ENCODE data around the gene GRK4.
A peak's percentile ranks its signal among the peaks of the same experiment; 100 is the strongest.

GRK4 gene

DNA sequence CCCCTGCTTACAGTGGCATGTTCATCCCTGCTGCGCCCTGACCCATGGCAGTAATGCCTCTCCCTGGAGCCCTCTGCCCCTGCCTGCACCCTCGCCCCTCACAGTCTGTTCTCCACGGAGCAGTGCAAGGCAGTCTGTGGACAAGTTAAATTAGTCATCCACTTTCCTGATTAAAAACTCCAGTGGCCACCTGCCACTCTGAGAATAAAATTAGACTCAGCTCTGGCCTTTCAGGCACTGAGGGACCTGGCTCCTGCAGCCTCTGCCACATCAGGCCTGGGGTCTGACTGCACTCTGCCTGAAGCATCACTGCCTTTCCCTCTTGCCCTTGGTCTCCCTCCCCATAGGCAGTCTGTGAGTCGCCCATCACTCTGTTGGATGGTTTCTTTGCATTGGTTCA lies 53.6 kb downstream of the GRK4 start:
- DNase-seq = no peak

DNA sequence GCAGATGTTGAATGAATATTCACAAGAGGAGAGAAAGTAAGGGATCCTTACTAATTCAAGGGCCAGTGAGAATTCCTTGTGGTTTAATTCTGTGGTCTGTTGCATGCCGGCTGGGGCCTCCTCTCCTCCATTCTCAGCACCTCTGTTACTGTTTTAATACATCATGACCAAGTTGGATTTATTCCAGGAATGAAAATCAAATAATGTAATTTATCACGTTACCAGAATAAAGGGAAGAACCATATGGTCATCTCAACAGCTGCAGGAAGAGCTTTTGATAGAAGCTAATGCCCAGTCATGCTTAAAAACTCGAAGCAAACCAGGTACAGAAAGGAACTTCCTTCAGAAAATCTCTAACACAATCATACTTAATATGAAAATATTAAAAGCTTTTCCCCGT lies 54.1 kb downstream of the GRK4 start:
- DNase-seq = no peak

DNA sequence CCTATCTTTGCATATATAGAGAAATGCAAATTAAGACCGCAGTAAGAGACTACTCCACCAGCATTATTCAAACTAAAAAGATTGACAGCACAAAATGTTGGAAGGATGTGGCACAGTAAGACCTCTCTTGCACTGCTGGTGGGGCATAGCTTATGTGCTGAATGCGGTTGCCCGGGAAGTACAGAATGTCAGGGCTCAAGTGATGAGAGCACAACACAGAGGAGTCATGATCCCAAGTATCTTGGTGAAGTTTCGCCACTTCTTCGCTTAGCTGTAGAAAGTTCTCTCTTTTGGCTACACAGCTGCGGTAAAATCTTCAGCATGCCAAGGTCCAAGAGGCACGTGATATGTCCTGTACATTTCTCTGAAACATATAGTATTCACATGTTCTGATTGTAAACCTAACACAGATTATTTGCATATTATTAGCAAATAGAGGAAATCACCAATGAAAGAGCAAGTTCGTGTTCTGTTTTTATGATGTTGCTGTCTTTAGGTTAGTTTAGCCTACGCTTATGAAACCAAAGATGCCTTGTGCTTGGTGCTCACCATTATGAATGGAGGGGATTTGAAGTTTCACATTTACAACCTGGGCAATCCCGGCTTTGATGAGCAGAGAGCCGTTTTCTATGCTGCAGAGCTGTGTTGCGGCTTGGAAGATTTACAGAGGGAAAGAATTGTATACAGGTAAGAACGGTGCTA lies 55.9 kb downstream of the GRK4 start:
- no peak for DNase-seq

DNA sequence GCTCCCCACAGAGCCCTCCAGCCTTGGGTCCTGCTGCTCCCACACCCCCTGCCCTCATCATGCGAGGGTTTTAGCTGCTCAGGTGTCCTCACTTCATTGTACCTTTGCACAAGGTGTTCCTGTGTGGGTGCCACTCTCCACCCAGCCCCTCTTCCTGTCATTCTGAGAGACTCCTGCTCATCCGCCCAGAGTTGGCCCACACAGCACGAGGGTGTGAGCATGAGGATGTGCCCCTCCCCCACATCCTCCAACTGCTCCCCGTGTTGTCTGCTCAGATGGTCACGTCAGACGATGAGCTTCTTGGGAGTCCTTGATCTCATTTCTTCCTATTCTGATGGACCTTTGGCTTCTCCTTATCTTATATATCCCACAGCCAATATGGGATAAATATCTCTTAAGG lies 57.8 kb downstream of the GRK4 start:
- DNase-seq = no peak

DNA sequence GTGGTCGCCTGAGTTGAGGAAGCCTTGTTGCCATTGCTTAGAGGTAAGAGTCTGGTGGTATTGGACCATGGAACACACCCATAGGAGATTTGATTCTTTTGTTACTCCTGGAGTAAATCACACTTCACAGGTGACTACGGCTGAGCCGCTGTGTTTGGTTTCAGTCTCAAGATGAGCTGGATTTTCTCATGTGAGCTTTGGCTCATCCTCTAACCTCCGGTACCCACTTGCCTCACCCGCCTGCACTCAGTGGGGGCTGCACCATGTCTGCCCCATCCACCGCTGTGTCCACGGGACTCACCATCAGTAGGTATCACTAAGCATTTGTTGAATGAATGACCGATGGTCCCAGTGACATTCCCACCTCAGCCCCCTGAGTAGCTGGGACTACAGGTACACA lies 58.3 kb downstream of the GRK4 start:
- no peak for DNase-seq

DNA sequence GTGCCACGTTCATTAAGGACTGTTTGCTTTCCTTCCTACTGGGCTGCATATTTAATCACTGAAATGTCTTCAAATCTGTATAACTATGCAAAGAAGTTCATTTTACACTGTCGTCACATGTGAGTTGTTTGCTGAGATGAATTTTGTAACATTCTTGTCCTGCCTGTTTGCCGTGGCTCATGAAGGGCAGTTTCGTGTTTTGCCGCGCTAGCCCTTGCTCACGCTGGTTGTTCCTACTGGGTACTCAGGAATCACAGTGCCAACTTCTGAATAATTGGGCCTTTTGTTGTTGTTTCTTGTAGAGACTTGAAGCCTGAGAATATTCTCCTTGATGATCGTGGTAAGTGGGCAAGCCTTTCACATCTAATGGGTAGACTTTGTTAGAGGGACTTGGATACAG lies 58.7 kb downstream of the GRK4 start:
- DNase-seq = no peak

DNA sequence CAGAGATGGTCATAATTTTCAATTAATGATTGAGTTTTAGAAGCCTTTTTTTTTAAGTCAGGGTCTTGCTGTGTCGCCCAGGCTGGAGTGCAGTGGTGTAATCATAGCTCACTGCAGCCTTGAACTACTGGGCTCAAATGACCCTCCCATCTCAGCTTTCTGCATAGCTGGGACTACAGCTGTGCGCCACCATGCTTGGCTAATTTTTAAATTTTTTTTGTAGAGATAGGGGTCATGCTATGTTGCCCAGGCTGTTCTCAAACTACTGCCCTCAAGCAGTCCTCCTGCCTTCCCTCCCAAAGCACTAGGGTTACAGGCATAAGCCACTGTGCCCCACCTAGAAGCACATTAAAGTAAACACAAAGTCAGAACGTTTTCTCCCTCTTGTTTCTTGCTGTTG lies 59.3 kb downstream of the GRK4 start:
- DNase-seq = no peak

DNA sequence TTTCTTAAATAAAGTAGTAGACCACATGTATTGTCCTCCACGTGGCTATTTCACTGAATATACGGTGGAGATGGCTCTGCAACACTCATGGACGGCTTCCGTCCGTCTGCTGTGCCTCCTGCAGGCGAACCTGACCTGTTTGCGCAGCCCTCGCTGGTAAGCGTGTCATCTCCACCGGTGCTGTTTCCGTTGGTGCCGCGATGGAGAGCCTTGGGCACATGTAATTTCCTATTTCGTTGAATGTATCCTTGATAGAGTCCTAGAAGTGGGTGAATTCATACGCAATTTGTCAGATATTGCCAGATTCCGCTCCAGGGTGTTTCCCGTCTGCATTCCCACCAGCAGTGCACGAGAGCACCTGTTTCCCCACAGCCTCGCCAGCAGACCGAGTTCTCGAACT lies 62.5 kb downstream of the GRK4 start:
- no peak for DNase-seq

DNA sequence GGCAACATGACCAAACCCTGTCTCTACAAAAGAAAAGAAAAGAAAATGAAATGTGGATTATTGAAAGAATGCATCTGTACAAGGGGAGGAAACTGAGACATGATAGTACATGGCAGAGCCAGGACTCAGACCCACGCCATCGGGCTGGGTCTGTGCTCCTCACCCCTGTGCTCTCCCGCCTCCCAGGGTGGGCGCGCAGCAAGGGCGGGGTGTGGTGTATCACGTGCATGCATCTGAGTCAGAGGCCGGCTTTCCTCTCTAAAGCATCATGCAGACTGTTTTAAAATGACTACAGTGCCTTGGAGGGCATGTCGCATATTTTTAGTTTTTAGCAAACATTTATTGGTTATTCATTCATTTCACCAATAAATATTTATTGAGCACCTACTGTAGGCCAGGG lies 63.2 kb downstream of the GRK4 start:
- DNase-seq = no peak

DNA sequence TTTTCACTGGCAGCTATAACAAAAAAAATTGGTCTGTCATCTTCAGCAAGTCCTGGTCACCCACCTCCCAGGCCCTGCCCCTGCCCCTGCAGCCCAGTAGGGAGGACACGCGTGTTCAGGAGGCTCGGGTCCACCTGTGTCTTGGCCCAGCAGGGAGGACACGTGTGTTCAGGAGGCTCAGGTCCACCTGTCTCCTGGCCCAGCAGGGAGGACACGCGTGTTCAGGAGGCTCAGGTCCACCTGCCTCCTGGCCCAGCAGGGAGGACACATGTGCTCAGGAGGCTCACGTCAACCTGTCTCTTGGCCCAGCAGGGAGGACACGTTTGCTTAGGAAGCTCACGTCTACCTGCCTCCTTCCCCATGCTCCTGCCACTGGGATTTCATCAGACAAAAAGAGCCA lies 66.1 kb downstream of the GRK4 start:
- no peak for DNase-seq

DNA sequence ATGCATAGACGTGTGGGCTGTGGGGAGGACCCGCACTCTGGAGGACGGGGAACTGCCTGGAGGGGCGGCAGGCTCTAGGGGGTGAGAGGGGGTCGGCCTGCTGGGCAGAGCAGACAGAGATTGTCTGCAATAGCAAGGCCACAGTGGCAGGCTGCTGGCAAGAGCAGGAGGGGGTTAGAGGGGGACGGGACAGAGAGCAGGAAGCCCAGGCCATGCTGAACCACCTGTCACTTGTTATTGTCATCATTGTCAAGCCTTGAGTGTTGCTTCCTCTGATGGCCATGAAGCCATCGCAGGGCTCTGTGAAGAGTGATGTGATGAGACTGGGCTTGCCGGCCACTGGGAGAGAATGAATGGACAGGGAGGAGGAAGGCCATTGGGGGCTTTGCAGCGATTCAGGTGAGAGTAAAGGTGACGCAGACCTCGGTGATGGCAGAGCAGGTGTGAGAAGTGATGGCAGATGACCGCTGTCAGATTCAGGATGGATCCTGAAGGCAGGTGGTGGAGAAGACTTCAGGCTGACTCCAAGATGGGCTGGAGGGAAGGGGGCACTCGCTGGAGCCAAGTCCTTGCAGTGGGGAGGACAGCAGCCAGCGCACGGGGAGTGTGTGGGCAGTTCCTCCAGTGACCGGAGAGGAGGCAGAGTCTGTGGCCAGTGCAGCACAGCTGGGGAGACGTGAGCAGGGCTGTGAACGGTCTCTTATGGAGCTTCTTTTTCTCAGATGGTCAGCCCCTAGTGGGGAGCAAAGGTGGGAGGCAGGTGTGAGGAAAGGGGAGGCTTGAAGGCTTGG lies 67.4 kb downstream of the GRK4 start:
- no peak for DNase-seq

DNA sequence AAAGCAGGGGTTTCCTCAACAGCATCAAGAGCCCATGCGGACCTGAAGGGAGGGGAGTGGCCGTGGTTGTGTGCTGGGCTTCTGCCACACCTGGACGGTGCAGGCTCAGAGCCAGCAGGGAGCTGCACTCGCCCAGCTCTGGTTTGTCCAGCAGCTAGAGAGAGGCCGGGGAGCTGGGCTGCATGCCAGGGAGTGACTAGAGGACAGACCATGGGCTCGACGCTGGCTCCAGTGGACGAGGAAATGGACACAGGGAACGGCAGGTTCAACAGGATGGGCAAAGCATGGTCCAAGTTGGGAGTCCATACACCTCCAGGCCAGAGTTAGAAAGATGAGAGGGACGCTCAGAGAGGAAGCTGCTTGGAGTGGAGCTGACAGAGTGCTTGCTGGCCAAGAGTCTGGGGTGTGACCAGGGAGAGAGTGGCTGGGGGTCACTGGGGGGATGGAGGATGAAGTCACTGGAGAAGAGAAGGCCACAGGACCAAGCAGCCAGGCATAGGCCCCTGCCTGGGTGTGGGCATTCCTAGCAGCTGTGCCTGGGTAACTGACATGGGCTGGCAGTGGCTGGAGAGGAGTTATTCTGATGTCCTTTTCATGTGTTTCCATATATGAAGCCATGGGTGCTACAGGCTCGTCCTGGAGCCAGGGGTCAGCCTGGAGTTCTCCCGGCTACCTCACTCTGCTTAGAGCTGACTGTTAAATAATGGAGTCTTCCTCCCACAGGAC lies 68.1 kb downstream of the GRK4 start:
- no peak for DNase-seq

DNA sequence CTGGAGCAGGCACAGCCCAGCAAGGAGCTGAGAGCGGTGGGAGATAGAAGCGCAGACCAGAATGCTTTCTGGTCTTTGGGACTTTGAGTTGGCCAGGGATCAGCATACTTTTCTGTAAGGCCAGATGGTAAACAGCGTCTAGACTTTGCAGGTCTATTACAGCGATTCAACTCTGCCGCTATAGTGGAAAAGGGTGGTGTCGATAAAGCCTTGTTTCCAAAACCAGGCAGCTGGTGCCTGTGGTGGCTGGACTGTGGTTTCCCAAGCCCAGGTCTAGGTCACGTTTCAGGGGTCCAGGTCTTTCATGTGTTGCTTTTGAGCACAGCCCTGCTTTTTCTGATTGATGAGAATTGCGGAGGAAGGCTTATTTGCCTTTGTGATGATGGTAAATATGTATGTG lies 70.9 kb downstream of the GRK4 start:
- no peak for DNase-seq

DNA sequence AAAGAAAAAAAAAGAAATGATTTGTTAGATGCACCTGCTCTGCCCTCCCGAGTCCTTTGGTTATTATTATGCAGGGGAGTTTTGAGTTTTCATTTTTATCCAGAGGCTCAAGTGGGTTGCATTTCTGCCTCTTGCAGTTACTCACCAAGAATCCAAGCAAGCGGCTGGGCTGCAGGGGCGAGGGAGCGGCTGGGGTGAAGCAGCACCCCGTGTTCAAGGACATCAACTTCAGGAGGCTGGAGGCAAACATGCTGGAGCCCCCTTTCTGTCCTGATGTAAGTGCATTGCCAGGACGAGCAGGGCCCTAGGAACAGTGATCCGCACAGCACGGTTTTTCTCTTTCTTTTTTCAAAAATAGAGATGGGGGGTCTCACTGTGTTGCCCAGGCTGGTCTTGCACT lies 71.9 kb downstream of the GRK4 start:
- DNase-seq = no peak

DNA sequence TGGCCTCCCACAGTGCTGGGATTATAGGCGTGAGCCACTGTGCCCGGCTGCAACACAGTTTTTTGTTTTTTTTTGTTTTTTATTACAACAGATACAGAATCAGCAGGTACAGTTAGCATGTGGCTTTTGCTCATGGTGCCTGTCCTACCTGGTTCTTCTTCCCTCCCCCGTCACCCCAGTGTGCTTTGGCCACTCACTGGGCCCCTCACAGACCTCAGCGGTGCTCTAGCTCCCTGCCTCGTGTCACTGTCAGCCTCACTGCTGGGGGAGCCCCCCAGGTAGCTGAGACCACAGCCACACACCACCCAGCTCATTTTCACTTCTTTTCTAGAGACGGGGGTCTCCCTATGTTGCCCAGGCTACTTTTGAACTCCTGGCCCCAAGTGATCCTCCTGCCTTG lies 72.3 kb downstream of the GRK4 start:
- DNase-seq = no peak

DNA sequence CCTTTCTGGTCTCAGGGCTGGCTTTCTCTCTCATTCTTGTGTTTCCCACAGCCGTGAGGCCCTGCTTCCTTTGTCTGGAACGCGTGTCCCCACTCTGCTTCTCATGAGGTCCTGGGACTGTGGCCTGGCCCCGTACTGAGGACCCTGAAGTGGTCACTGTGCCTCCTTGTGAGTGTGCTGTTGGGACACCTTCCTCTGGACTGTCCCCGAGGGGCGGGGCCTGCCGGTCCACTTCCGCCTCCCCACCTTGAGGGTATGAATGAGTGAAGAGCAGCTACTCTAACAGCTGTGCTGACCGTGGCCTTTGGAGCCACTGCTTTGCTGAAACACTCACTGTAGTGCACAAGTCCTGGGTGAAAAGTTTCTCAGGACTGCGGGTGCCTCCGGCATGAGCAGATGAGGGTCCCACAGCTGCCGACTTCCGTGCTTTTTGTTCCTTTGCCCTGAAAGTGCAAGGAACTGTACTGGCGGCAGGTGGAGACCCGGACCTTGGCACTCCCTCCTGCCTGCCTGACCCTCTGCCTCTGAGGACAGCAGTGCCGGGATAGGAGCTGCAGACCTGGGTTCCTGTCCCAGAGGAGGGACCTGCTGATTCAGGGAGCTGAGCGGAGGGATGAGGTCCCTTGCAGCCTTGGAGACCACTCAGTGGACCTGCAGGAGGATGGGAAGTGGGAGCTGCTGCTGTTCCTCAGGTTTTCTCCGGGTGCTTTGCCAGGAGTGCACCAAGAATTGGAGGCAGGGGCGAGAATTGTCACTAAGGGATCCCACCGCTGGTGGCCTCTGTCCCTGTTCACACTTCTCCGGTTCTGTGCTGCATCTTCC lies 73.0 kb downstream of the GRK4 start:
- no peak for DNase-seq

DNA sequence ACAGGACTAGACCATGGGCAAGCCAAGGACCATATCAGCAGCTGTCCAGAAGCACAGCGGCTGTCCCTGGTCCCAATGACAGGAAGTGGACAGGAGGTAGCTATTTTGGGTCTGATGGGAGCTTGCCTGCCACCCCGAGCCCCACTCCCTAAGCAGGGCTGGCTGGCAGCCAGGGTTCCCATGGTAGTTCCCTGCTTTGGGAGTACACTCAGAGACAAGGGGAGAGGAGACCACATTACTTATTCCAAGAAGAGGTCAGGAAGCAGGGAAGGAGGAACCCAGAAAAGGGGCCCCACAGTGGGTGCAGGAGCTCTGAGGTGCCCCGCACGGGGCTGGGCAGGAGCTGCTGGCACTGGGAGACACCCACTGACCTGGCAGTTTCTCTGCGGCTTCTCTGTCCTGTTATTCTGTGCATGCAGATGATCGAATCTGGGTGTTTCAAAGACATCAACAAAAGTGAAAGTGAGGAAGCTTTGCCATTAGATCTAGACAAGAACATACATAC lies 74.6 kb downstream of the GRK4 start:
- DNase-seq = peak; percentile 76

DNA sequence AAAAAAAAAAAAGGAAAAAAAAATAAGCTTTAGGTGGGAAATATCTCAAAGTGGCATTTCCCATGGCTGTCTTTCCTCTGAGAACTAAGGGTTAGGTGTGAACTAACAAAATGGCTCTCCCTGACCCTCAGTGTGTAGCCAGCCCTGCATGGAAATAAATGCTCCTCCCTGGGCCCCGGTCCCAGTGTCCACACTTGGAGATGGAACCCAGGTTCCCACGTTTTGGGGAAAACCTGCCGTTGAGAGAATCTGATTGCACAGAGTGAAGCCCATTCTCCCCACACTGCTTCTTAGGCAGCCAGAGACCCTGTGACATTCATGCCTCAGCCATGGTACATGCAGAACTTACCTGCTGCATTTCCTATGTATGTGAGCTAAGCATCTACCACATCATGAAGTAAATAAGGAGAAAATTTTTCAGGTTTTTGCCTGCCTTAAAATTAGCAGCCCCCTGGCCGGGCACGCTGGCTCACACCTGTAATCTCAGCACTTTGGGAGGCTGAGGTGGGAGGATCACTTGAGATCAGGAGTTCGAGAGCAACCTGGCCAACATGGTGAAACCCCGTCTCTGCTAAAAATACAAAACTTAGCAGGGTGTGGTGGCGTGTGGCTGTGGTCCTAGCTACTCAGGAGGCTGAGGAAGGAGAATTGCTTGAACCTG lies 76.5 kb downstream of the GRK4 start:
- DNase-seq = no peak

DNA sequence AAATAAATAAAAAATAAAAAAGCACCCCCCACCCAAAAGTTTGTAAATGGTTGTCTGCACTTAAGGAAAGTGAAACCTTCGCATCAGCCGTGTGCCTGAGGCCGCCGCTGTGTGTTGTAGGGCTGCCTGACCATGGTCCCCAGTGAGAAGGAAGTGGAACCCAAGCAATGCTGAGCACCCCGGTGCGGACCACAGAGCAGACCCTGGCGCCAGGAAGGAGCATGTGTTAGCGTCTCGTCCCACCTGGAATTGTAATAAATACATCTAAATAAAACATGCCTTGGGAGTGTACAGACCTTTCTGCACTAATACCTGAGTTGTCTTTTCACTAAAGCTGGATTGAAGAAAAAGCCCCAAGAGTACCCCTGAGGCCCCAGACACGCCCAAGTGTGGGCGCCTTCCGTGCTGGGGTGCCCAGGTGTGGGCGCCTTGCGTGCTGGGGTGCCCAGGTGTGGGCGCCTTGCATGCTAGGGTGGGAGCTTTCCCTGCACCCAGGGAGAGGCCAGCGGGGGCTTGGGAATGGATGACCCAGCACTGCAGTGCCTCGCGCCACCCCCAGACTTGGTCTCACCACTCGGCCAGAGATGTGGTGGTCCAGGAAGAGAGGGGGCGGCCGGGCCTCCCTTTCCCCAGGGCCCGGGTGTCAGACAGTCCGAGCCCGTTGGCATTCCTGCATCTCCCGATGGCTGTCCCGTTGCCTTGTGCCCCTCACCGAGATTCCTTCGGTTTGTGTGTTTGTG lies 77.3 kb downstream of the GRK4 start:
- no peak for DNase-seq

DNA sequence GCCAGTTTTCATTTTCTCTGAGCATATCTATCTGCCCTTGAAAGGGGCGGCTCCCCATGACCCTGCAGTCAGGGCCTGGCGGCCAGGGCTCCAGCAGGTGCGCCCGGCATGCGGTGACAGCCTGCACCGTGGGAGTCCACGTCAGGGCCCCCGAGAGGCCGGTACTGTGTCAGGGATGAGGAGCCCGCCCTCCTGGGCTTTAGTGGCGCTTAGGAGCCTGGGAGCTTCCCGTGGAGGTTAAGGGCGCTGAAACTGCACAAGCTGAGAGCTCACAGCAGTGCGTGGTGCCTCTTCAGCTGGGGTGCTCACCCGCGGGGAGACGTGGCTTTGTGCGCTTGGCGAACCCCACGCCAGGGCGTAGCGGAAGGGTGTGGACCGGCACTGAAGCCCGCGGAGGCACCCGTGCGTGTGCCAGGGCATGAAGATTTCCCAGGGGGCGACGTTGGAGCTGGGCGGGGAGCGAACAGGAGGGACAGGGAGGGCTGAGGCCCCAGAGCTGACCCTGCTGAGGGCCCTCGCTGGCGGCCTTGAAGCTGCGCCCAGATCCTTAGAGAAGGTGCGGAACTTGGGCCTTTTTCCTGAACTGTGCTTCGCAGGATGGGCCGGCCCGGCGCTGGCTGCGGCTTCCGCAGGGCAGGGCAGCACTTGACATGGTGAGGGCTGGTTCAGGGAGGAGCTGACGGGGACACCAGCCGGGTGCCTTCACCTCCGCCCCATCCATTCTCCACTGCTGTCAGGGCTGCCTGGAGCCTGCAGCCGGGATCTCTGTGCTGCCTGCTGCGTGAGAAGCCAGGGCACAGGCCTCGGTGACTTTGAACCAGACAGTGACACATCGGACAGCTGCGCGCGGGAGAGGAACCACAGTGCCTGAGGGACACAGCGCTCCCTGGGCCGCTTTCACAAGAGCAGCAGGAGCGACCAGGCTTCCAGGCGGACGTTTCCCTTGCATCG lies 78.1 kb downstream of the GRK4 start:
- DNase-seq = peak; percentile 76

Data from femur (tissue), 1 donor.